T47D (cell line): ENCODE measurements around the gene PRR3.
"Not testable (repeated sequence)": the region's sequence is repeated elsewhere in the genome, so short reads cannot be mapped to it uniquely, and the experiment has no call there.

Source experiments
- DNase-seq, 2 experiments: peaks; one replicate each; pipeline versions ENCODE4 v3.0.0 to v3.0.0-alpha.2; 2011 to 2012; ENCODE audit warnings: low read depth in 1 of 2, low spot score in 1 of 2
- JUND ChIP-seq: IDR thresholded peaks from 2 replicates; pipeline ENCODE4 v1.6.1; 2012; ENCODE audit warnings: low read depth
- in situ Hi-C: cut with HindIII; loops from 2 replicates; pipeline ENCODE4 v1.10.0; 2016; ENCODE audit warnings: low sequenced_read_pairs, low pct_unique_long_range_greater_than_20kb

PRR3 gene

GRCh38 chr6:30556906-30557682 is at the start of gene PRR3:
Gene PRR3 (plus strand): TSS chr6:30557295. CDS start chr6:30557345, 50 bp downstream.
- DNase-seq, result peak; percentile 62 to 95
- in situ Hi-C loops, result no loop called here
- no peak for TF ChIP-seq JUND

- TF ChIP-seq JUND, result no peak
- in situ Hi-C loops, result no loop called here
- DNase-seq, result no peak
Measured at GRCh38 chr6:30507849-30508827, 49.0 kb upstream of the PRR3 start.

GRCh38 chr6:30508890-30509736 is 48.0 kb upstream of the PRR3 start:
- no peak for TF ChIP-seq JUND
- in situ Hi-C loops, result no loop called here
- no peak for DNase-seq

GRCh38 chr6:30510419-30511168 is 46.5 kb upstream of the PRR3 start:
- no peak for DNase-seq
- TF ChIP-seq JUND, result no peak
- in situ Hi-C loops, result no loop called here

- in situ Hi-C loops, result no loop called here
- DNase-seq, result no peak
- TF ChIP-seq JUND, result no peak
Measured at GRCh38 chr6:30511169-30511546, 45.9 kb upstream of the PRR3 start.

- DNase-seq, result no peak
- TF ChIP-seq JUND, result no peak
- in situ Hi-C loops, result no loop called here
Measured at GRCh38 chr6:30513451-30513850, 43.6 kb upstream of the PRR3 start.

GRCh38 chr6:30515106-30515505 is 42.0 kb upstream of the PRR3 start:
- TF ChIP-seq JUND, result no peak
- in situ Hi-C loops, result no loop called here
- no peak for DNase-seq

- in situ Hi-C loops, result no loop called here
- TF ChIP-seq JUND, result no peak
- peak; percentile 78 to 93 for DNase-seq
Measured at GRCh38 chr6:30515944-30516753, 40.9 kb upstream of the PRR3 start.

GRCh38 chr6:30516754-30517076 is 40.4 kb upstream of the PRR3 start:
- in situ Hi-C loops, DNase-seq: not testable (repeated sequence)

- in situ Hi-C loops, DNase-seq: not testable (repeated sequence)
Measured at GRCh38 chr6:30517767-30518504, 39.2 kb upstream of the PRR3 start.

- in situ Hi-C loops, DNase-seq: not testable (repeated sequence)
Measured at GRCh38 chr6:30518505-30519145, 38.5 kb upstream of the PRR3 start.
